ENCODE results near the gene ARMC7. TPM values are rescaled to one million over a fixed set of nuclear protein-coding genes. Genes with fewer than 3 reads are reported as not detected.
"Not testable (repeated sequence)": the region's sequence is repeated elsewhere in the genome, so short reads cannot be mapped to it uniquely, and the experiment has no call there.

The ARMC7 gene
- total RNA-seq, 1 donor from 2014 or later, result 12.8 TPM

DNA sequence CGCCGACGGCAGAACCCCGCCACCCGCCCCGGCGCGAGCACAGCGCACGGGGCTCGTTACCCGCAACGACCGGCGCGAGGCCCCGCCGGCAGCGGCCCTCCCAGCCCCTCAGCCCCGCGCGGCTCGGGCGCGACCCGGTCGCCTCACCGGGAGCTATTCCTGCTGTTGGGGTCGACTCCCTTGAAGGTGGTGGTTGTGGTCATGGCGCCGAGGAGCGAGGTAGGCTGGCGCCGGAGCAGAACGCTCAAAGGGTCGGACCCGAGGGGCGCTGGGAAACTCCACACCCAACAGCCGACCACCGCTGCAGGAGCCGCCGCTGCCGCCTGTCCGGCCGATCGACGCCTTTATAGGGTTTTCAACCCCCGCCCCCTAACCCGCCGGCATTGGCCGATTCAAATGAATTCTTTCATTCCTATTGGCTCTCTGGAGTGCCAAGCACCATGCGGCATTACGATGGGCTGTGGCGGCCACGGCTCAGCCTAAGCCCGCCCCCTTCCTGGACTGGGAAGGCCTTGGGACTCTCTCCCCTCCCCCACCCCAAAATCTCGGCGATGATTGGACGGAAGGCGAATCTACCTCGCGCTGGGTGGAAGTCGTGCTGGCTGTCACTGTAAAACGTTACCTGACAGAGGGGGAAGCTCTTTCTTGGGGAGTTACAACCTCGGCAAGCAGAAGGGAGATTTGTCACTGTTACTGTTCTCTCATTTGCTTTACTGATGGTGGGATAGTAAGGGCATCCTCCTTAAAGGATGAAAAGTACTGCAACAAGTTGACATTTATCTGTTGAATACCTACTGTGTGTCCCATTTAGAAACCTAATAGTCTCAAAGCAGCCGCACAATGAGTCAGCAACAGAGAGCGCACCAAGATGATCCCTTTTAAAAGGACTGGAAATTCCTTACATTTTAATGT lies 44.7 kb downstream of the ARMC7 start, which contains the start of gene JPT1:
TSS of gene JPT1 (minus strand) at position 318 of the 912 bp plus-strand sequence. CDS start at position 203, 115 bp downstream.
- Histone ChIP-seq H3K27ac (peak within 1 kb of the TSS; percentile 41), H3K4me3 (peak within 1 kb of the TSS; percentile 85 to 94), H3K4me1 (peaks cover 28% of the 10 kb centered on the region), H3K9me3 (no peaks in the 10 kb centered on the region), H3K36me3 (no peaks in the 10 kb centered on the region), H3K27me3 (no peaks in the 10 kb centered on the region)
- peak in 1 of 2 donors; percentile 98 for DNase-seq (ENCODE audit: extremely low spot score in 2 of 2)
- intact Hi-C loops (cut with DNase I), result no loop called here
- TF ChIP-seq POLR2A (IDR thresholded peaks at IDR 0.05) (peak; percentile 75 to 98), CTCF (IDR thresholded peaks at IDR 0.05) (no peak), POLR2AphosphoS5 (IDR thresholded peaks at IDR 0.05; ENCODE audit: insufficient read depth in 1 of 2, low read depth in 1 of 2) (peak; percentile 84 to 99)

DNA sequence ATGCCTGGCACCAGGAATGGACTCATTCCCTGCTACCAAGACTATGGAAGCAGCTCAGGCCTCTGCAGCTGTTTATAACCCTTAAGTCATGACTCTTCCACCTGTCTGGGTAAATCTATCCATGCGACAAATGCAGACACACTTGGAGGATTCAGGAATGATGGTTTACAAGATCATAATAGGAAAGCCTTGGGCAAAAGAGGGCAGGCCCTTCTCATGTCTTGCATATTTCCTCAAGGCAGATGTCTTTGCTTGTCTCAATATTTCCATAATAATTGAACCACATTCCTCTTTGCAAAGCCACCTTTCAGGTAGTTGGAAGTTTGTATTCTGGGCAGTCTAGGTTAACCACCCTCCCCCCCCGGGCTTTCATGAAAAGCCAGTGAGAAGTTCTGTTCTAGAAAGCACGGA lies 45.4 kb downstream of the ARMC7 start:
- intact Hi-C loops (cut with DNase I), result no loop called here
- Histone ChIP-seq H3K4me1 (peaks cover 28% of the 10 kb centered on the region), H3K27ac (peak overlapping the region; percentile 41), H3K36me3 (no peaks in the 10 kb centered on the region), H3K9me3 (no peaks in the 10 kb centered on the region), H3K27me3 (no peaks in the 10 kb centered on the region), H3K4me3 (no peak overlapping the region)
- no peak for DNase-seq (ENCODE audit: extremely low spot score in 2 of 2)
- TF ChIP-seq POLR2A (IDR thresholded peaks at IDR 0.05) (no peak), POLR2AphosphoS5 (IDR thresholded peaks at IDR 0.05; ENCODE audit: insufficient read depth in 1 of 2, low read depth in 1 of 2) (no peak), CTCF (IDR thresholded peaks at IDR 0.05) (no peak)

DNA sequence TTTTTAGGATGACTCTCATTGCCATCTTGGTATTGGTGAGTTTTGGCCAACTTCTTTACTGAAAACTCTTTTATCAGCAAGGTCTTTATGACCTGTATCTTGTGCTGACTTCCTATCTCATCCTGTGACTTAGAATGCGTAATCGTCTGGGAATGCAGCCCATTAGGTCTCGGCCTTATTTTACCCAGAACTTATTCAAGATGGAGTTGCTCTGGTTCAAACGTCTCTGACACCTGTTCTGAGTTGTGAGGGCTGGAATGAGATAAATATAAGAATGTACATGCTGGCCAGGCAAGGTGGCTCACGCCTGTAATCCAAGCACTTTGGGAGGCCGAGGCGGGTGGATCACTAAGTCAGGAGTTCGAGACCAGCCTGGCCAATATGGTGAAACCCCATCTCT lies 48.7 kb downstream of the ARMC7 start:
- H3K36me3 ChIP-seq; H3K27me3 ChIP-seq; H3K27ac ChIP-seq; H3K9me3 ChIP-seq; DNase-seq (ENCODE audit: extremely low spot score in 2 of 2); intact Hi-C loops (cut with DNase I); H3K4me3 ChIP-seq: not testable (repeated sequence)
- peaks cover 13% of the 10 kb centered on the region for H3K4me1 ChIP-seq

- Histone ChIP-seq H3K4me1 (peaks cover 9% of the 10 kb centered on the region), H3K27ac (no peak overlapping the region), H3K9me3 (no peaks in the 10 kb centered on the region), H3K4me3 (no peak overlapping the region), H3K36me3 (peaks cover 0 to under 1% of the 10 kb centered on the region in 2 donors), H3K27me3 (no peaks in the 10 kb centered on the region)
- intact Hi-C loops (cut with DNase I), result no loop called here
- TF ChIP-seq CTCF (IDR thresholded peaks at IDR 0.05), result no peak
- TF ChIP-seq POLR2A (IDR thresholded peaks at IDR 0.05), result no peak
- no peak for TF ChIP-seq POLR2AphosphoS5 (IDR thresholded peaks at IDR 0.05; ENCODE audit: insufficient read depth in 1 of 2, low read depth in 1 of 2)
- no peak for DNase-seq (ENCODE audit: extremely low spot score in 2 of 2)
These were observed 49.6 kb downstream of the ARMC7 start for GRCh38 chr17:75159196-75160031.

GRCh38 chr17:75160211-75160610 lies 50.4 kb downstream of the ARMC7 start:
- Histone ChIP-seq H3K36me3 (peaks cover 0 to 5% of the 10 kb centered on the region in 2 donors), H3K4me3 (no peak overlapping the region), H3K4me1 (peaks cover 3% of the 10 kb centered on the region), H3K9me3 (no peaks in the 10 kb centered on the region), H3K27me3 (no peaks in the 10 kb centered on the region), H3K27ac (no peak overlapping the region)
- DNase-seq (ENCODE audit: extremely low spot score in 2 of 2), result no peak
- TF ChIP-seq POLR2A (IDR thresholded peaks at IDR 0.05) (no peak), CTCF (IDR thresholded peaks at IDR 0.05) (no peak), POLR2AphosphoS5 (IDR thresholded peaks at IDR 0.05; ENCODE audit: insufficient read depth in 1 of 2, low read depth in 1 of 2) (no peak)
- intact Hi-C loops (cut with DNase I), result no loop called here
